ENCODE results near the gene NMT2. TPM values are rescaled to one million over a fixed set of nuclear protein-coding genes. Genes with fewer than 3 reads are reported as not detected.

NMT2 gene
- total and polyA plus RNA-seq, 4 donors, result 9.6 to 19.1 (median 17.0) TPM

DNA sequence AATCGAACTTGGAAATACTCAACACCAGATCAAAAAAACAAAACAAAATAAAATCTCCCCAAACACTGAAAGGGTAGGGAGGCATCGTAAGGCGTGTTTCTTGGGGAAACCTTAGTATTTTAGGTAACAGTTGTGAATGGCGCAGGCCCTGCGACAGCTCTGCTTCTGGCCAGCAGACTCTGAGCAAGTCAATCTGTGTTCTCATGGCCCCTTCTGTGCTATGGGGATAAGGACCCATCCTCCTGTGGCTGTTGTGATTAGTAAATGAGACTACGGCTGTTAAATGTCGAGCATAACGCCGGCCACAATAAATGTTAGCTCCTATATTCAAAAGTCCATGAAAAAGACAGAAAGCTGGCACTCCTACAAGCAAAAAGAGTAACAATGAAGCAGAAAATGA, 44.3 kb downstream of the NMT2 start (continued):
- TF ChIP-seq REST (IDR thresholded peaks at IDR 0.05), result no peak
- TF ChIP-seq GABPA (IDR thresholded peaks at IDR 0.05 in 1 of 2, conservative IDR thresholded peaks at IDR 0.05 in 1 of 2), result no peak
- no peak for TF ChIP-seq TAF1 (conservative IDR thresholded peaks at IDR 0.05)
- TF ChIP-seq HNF4A (conservative IDR thresholded peaks at IDR 0.05), result no peak
- TF ChIP-seq YY1 (IDR thresholded peaks at IDR 0.05), result no peak
- no peak for TF ChIP-seq RXRA (IDR thresholded peaks at IDR 0.05)
- TF ChIP-seq HNF4G (IDR thresholded peaks at IDR 0.05), result no peak
- TF ChIP-seq EGR1 (IDR thresholded peaks at IDR 0.05; ENCODE audit: low read depth in 2 of 2), result no peak
- TF ChIP-seq FOXA2 (IDR thresholded peaks at IDR 0.05), result no peak

GRCh38 chr10:15123749-15124184, 44.7 kb downstream of the NMT2 start:
- TF ChIP-seq HNF4A (conservative IDR thresholded peaks at IDR 0.05) (no peak), ZBTB33 (IDR thresholded peaks at IDR 0.05) (no peak), JUND (IDR thresholded peaks at IDR 0.05) (no peak), REST (IDR thresholded peaks at IDR 0.05) (no peak), NR2F2 (IDR thresholded peaks at IDR 0.05) (no peak), RXRA (IDR thresholded peaks at IDR 0.05) (no peak), SP1 (IDR thresholded peaks at IDR 0.05) (no peak), GABPA (IDR thresholded peaks at IDR 0.05 in 1 of 2, conservative IDR thresholded peaks at IDR 0.05 in 1 of 2) (no peak), HNF4G (IDR thresholded peaks at IDR 0.05) (no peak), TAF1 (conservative IDR thresholded peaks at IDR 0.05) (no peak), EGR1 (IDR thresholded peaks at IDR 0.05; ENCODE audit: low read depth in 2 of 2) (no peak), FOXA1 (IDR thresholded peaks at IDR 0.05) (no peak), FOXA2 (IDR thresholded peaks at IDR 0.05) (no peak), YY1 (IDR thresholded peaks at IDR 0.05) (no peak)
- TF ChIP-seq, protein P1, sequence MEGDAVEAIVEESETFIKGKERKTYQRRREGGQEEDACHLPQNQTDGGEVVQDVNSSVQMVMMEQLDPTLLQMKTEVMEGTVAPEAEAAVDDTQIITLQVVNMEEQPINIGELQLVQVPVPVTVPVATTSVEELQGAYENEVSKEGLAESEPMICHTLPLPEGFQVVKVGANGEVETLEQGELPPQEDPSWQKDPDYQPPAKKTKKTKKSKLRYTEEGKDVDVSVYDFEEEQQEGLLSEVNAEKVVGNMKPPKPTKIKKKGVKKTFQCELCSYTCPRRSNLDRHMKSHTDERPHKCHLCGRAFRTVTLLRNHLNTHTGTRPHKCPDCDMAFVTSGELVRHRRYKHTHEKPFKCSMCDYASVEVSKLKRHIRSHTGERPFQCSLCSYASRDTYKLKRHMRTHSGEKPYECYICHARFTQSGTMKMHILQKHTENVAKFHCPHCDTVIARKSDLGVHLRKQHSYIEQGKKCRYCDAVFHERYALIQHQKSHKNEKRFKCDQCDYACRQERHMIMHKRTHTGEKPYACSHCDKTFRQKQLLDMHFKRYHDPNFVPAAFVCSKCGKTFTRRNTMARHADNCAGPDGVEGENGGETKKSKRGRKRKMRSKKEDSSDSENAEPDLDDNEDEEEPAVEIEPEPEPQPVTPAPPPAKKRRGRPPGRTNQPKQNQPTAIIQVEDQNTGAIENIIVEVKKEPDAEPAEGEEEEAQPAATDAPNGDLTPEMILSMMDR (IDR thresholded peaks at IDR 0.05; ENCODE audit: low read depth, low read length, missing input control), result no peak
- TF ChIP-seq, protein P2, sequence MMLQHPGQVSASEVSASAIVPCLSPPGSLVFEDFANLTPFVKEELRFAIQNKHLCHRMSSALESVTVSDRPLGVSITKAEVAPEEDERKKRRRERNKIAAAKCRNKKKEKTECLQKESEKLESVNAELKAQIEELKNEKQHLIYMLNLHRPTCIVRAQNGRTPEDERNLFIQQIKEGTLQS (IDR thresholded peaks at IDR 0.05), result no peak
- TF ChIP-seq, protein P3, sequence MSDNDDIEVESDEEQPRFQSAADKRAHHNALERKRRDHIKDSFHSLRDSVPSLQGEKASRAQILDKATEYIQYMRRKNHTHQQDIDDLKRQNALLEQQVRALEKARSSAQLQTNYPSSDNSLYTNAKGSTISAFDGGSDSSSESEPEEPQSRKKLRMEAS (IDR thresholded peaks at IDR 0.05), result no peak
- no peak for DNase-seq (ENCODE audit: low spot score)
- no peak overlapping the region for H3K4me3 ChIP-seq (ENCODE audit: low read depth in 1 of 3, low read length in 3 of 3)
- no peaks in the 10 kb centered on the region for H3K4me1 ChIP-seq (ENCODE audit: control insufficient read depth in 4 of 4, insufficient read depth in 4 of 4, low read length in 3 of 4)
- no peaks in the 10 kb centered on the region for H3K27me3 ChIP-seq (ENCODE audit: control insufficient read depth in 4 of 4, insufficient read depth in 4 of 4, low read length in 3 of 4)
- no peak overlapping the region for H3K27ac ChIP-seq (ENCODE audit: low read depth in 1 of 2, low read length in 2 of 2)
- peaks cover 7 to 17% (median 14%) of the 10 kb centered on the region in 4 donors for H3K36me3 ChIP-seq (ENCODE audit: control insufficient read depth in 4 of 4, insufficient read depth in 3 of 4, low read depth in 1 of 4, low read length in 3 of 4)
- H3K9me3 ChIP-seq (ENCODE audit: control insufficient read depth in 4 of 4, low read length in 3 of 4), result no peaks in the 10 kb centered on the region
- WGBS, result 79% methylated on average over 3 of the region's 3 CpGs
- H3K9ac ChIP-seq (ENCODE audit: low read depth in 1 of 2, low read length in 2 of 2), result no peak overlapping the region
